ENCODE results near the gene PLEKHA7. TPM values are rescaled to one million over a fixed set of nuclear protein-coding genes. Genes with fewer than 3 reads are reported as not detected.

Gene PLEKHA7
- total RNA-seq, 2 donors from 2014 or later = 55.6 to 65.9 TPM

DNA sequence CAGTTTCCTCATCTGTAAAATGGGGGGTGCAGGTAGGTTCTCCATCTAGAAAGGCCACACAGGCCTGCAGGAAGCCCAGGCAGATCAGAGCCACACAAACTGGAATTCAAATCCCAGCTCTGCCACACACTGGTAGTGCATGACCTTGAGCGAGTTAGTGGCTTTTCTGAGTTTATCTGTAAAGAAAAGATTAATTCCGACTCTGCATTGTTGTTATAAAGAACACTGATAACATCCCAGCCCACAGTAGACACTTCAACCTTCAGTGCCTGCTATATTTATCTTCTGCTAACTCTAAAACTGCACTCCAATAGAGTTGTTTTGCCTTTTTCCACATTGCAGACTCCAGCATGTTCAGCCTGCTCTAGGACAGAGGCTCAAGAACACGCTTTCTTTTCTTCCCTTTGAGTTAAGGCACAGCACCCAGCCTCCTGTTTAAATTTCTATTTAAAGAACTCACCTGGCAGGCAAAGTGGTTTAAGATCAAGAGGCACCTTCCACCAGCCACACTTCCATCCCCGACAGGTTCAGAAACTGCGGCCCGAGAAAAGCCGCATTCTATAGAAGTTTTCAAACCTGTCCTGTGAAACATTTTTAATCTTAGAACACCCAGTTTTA lies 133.9 kb downstream of the PLEKHA7 start:
- intact Hi-C loops (cut with DNase I) = no loop called here
- no peaks in the 10 kb centered on the region for H3K27me3 ChIP-seq
- H3K27ac ChIP-seq = no peak overlapping the region
- no peak for TF ChIP-seq CTCF (IDR thresholded peaks at IDR 0.05)
- no peak overlapping the region for H3K4me3 ChIP-seq
- H3K9ac ChIP-seq (ENCODE audit: low read depth in 2 of 2, low read length in 2 of 2) = no peak overlapping the region
- H3K9me3 ChIP-seq = no peaks in the 10 kb centered on the region
- no peaks in the 10 kb centered on the region for H3K36me3 ChIP-seq
- no peak for DNase-seq
- no peaks in the 10 kb centered on the region for H3K4me1 ChIP-seq

DNA sequence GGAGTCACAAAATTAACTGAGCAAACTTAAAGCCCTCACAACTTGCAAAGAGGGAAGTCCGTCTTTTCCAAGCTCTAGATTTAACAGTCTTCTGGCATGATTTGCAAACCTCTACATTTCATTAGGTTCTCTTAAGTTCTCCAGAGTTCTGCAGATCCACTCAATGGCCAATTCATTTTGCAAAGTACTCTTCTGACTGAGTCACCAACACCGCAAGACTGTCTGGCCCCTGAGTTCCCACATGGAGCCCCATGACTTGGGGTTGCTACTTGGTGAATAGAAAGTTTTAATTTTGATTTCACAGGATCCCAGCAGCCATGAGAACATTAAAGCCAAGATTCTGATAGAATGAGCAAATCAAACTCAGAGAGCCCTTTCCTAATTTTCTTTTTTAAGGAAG lies 134.5 kb downstream of the PLEKHA7 start:
- Histone ChIP-seq H3K4me1 (no peaks in the 10 kb centered on the region), H3K9me3 (no peaks in the 10 kb centered on the region), H3K4me3 (no peak overlapping the region), H3K27me3 (no peaks in the 10 kb centered on the region), H3K9ac (ENCODE audit: low read depth in 2 of 2, low read length in 2 of 2) (no peak overlapping the region), H3K36me3 (no peaks in the 10 kb centered on the region), H3K27ac (no peak overlapping the region)
- no peak for DNase-seq
- intact Hi-C loops (cut with DNase I) = no loop called here
- TF ChIP-seq CTCF (IDR thresholded peaks at IDR 0.05) = no peak

GRCh38 chr11:16876837-16877236 lies 137.4 kb downstream of the PLEKHA7 start:
- no peak for TF ChIP-seq CTCF (IDR thresholded peaks at IDR 0.05)
- H3K4me3 ChIP-seq = no peak overlapping the region
- no peak overlapping the region for H3K9ac ChIP-seq (ENCODE audit: low read depth in 2 of 2, low read length in 2 of 2)
- DNase-seq = no peak
- intact Hi-C loops (cut with DNase I) = no loop called here
- H3K9me3 ChIP-seq = no peaks in the 10 kb centered on the region
- no peaks in the 10 kb centered on the region for H3K27me3 ChIP-seq
- H3K36me3 ChIP-seq = no peaks in the 10 kb centered on the region
- H3K27ac ChIP-seq = no peak overlapping the region
- H3K4me1 ChIP-seq = no peaks in the 10 kb centered on the region

DNA sequence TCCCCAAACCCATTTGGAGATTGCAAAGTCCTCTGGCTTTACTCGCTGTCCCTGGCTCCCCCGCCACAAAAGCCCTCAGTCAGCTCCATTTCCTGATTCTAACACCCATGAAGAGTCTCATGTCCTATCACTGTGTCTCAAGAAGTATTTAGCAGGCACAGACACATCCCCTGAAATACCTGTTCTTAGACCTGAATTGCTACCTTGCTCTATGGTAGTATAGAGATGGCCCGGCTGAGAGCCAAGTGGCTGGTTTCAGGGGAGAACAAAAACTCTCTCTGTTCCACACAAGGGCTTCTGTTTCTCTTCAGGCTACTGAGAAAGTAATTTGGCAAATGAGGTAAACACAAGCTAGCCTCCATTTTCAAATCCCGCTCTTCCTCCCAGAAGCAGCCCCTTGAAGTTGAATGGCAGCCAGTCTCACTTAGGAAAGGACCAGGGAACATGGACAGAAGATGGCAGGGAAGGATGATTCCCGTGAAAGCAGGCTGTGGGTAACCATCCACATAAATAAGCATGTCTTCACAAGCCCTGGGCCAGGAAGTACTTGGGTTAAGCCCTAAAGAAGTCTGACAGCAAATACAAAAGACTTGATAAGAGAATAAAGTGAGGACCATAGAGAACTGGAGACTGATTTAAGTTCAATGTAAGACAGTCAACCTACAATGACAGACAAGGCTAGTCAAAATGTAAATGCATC lies 138.0 kb downstream of the PLEKHA7 start:
- no peak for DNase-seq
- H3K9ac ChIP-seq (ENCODE audit: low read depth in 2 of 2, low read length in 2 of 2) = no peak overlapping the region
- H3K4me1 ChIP-seq = no peaks in the 10 kb centered on the region
- H3K36me3 ChIP-seq = no peaks in the 10 kb centered on the region
- no peak overlapping the region for H3K27ac ChIP-seq
- H3K9me3 ChIP-seq = no peaks in the 10 kb centered on the region
- no peak overlapping the region for H3K4me3 ChIP-seq
- H3K27me3 ChIP-seq = no peaks in the 10 kb centered on the region
- intact Hi-C loops (cut with DNase I) = no loop called here
- no peak for TF ChIP-seq CTCF (IDR thresholded peaks at IDR 0.05)

DNA sequence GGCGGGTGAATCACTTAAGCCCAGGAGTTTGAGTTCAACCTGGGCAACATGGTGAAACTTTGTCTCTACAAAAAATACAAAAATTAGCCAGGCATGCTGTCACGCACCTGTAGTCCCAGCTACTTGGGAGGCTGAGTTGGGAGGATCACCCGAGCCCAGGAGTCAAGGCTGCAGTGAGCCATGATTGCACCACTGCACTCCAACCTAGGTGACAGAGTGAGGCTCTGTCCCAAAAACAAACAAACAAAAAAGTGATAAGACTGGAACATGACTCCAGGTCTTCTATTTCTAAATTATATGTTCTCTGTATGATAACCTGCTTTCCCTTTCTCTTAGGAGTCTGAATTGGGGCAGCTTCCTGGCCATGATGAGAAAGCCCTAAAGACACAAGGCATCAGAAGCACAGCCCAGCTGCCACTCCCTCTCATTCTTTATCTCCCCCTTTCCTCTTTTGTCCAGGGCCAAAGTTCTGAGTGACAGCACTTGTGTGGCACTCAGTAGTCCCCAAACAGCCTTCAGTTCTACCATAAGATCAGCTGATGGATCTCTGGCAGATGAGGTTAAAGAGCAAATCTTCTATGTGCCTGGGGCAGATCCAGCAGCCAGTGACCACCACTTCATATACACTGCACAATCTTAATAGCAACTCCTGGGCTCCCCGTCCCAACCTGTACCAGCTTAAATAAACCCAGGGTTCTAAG lies 139.8 kb downstream of the PLEKHA7 start:
- no peak for DNase-seq
- Histone ChIP-seq H3K9ac (ENCODE audit: low read depth in 2 of 2, low read length in 2 of 2) (no peak overlapping the region), H3K9me3 (no peaks in the 10 kb centered on the region), H3K4me1 (no peaks in the 10 kb centered on the region), H3K36me3 (no peaks in the 10 kb centered on the region), H3K4me3 (no peak overlapping the region), H3K27ac (no peak overlapping the region), H3K27me3 (no peaks in the 10 kb centered on the region)
- no peak for TF ChIP-seq CTCF (IDR thresholded peaks at IDR 0.05)
- intact Hi-C loops (cut with DNase I) = no loop called here
